GF-D8 (cell line): ENCODE data around the gene SFT2D3.

Source experiments
- DNase-seq: peaks from one replicate; lab custom pipeline; 2025; lab: John Stamatoyannopoulos, UW

Gene SFT2D3

GRCh38 chr2:127664065-127664894, 37.0 kb upstream of the SFT2D3 start:
- no peak for DNase-seq

GRCh38 chr2:127664895-127665225, 36.4 kb upstream of the SFT2D3 start:
- DNase-seq, result no peak

- DNase-seq, result no peak
Measured at GRCh38 chr2:127665267-127665893, 35.9 kb upstream of the SFT2D3 start.

GRCh38 chr2:127669056-127669455, 32.2 kb upstream of the SFT2D3 start:
- DNase-seq, result no peak

- no peak for DNase-seq
Measured at GRCh38 chr2:127670055-127670956, 31.0 kb upstream of the SFT2D3 start.

- no peak for DNase-seq
Measured at GRCh38 chr2:127670957-127671290, 30.4 kb upstream of the SFT2D3 start.

- DNase-seq, result no peak
Measured at GRCh38 chr2:127671557-127672302, 29.6 kb upstream of the SFT2D3 start.

- DNase-seq, result no peak
Measured at GRCh38 chr2:127672341-127673224, 28.7 kb upstream of the SFT2D3 start.

GRCh38 chr2:127673291-127674069, 27.8 kb upstream of the SFT2D3 start:
- no peak for DNase-seq

GRCh38 chr2:127674241-127675209, 26.8 kb upstream of the SFT2D3 start:
- no peak for DNase-seq

- DNase-seq, result no peak
Measured at GRCh38 chr2:127675331-127676261, 25.7 kb upstream of the SFT2D3 start, which contains the start of gene LIMS2. Gene LIMS2, minus strand, starts transcription at chr2:127675530. Its CDS starts 506 bp downstream, at chr2:127675024.

- no peak for DNase-seq
Measured at GRCh38 chr2:127676906-127677305, 24.4 kb upstream of the SFT2D3 start.

- no peak for DNase-seq
Measured at GRCh38 chr2:127678531-127678930, 22.8 kb upstream of the SFT2D3 start.

GRCh38 chr2:127678991-127679390, 22.3 kb upstream of the SFT2D3 start:
- DNase-seq, result no peak

GRCh38 chr2:127679680-127680361, 21.5 kb upstream of the SFT2D3 start:
- DNase-seq, result no peak

- no peak for DNase-seq
Measured at GRCh38 chr2:127680706-127681287, 20.5 kb upstream of the SFT2D3 start.

GRCh38 chr2:127681288-127681804, 20.0 kb upstream of the SFT2D3 start:
- no peak for DNase-seq
